ENCODE results near the gene WWOX. TPM values are rescaled to one million over a fixed set of nuclear protein-coding genes. Genes with fewer than 3 reads are reported as not detected.

The WWOX gene
- total RNA-seq, 1 experiment from 2014 or later = 20.3 TPM

DNA sequence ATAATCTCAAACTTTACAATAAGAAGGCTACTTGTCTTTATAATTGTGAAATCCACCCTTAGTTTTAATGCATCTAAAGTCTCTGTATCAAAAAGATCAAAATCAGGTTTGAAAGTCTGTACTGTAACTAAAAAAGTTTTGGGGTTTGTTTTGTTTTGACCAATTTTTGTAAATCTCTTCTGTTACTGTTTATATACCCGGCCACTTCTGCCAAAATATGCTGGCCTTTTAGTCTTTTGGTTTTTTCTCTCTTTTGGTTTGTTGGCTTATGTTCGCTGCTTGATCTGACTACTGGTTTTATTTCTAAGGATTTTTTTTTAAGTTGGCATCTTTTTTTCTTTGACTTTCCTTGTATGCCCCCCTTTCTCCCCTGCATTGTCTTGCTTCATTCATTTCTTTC is 845.9 kb downstream of the WWOX start:
- no peak for DNase-seq (ENCODE audit: low read depth)

GRCh38 chr16:78946556-78946955 is 847.1 kb downstream of the WWOX start:
- no peak for DNase-seq (ENCODE audit: low read depth)

DNA sequence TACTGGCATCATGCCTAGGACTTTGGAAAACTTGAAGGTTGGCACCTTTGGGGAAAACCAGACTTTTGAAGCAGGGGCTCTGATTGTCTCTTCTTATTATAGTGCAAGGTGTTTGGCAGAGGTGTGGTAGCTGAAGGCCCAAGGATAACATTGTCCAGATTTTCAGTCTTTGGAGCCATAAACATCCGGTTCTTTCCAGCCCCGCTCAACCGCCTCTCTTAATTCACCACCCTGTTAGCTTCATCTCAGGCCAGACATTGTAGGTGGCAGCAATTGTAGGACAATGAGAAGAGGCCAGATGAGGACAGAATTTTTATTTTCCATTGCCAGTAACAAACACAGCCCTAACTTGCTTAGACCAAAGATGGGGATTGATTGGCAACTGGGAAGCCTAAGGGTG is 851.3 kb downstream of the WWOX start:
- DNase-seq (ENCODE audit: low read depth) = no peak

DNA sequence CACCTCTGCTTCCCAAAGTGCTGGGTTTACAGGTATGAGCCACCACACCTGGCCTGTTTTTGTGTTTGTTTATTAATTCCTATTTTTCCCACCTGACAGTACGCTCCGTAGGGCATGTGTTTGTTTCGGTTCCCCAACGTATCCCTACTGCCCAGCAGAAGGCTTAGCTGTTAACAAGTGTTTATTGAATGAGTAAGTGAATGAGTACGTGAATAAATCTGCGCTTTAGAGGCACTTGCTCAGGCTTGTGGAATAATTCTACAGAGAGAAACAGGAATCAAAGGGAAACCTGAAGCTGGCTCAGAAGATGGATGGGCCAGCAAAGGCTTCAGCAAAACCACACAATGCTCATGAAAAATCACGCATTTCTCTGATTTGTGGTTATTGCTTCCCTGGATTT is 853.2 kb downstream of the WWOX start:
- no peak for DNase-seq (ENCODE audit: low read depth)

GRCh38 chr16:78953526-78953925 is 854.1 kb downstream of the WWOX start:
- no peak for DNase-seq (ENCODE audit: low read depth)

GRCh38 chr16:78955206-78955605 is 855.8 kb downstream of the WWOX start:
- DNase-seq (ENCODE audit: low read depth) = no peak

- no peak for DNase-seq (ENCODE audit: low read depth)
Measured at GRCh38 chr16:78956859-78957258, 857.4 kb downstream of the WWOX start.

- no peak for DNase-seq (ENCODE audit: low read depth)
Measured at GRCh38 chr16:78957317-78958100, 858.1 kb downstream of the WWOX start.

- DNase-seq (ENCODE audit: low read depth) = no peak
Measured at GRCh38 chr16:78961464-78961863, 862.0 kb downstream of the WWOX start.

- DNase-seq (ENCODE audit: low read depth) = no peak
Measured at GRCh38 chr16:78962457-78962929, 863.0 kb downstream of the WWOX start.

DNA sequence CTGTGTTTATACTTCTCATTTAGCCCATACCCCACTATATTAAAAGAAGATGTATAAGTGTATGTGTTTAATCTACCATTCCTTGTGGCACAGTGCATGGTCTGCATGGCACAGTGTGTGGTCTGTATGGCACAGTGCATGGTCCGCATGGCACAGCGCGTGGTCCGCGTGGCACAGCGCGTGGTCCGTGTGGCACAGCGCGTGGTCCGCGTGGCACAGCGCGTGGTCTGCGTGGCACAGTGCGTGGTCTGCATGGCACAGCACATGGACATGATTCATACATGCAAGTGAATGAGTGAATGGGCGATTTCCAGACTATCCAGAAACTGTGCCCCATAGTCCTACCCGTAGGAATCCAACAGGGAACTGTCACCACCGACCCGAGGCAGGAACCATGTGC is 868.5 kb downstream of the WWOX start:
- DNase-seq (ENCODE audit: low read depth) = no peak

DNA sequence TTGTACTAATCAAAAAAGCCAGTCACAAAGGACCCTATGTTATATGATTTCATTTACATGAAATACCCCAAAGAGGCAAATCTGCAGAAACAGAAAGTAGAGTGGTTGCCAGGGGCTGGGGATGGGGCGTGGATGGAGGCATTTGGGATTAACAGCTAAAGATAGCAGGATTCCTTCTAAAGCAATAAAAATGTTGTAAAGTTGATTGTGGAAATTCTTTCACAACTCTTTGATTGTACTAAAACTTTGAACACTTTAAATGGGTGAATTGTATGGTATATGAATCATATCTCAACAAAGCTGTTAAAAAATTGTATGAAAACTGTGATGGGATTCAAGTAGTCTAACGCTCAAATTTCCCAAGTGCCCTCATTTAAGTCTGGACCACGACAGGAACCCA is 870.3 kb downstream of the WWOX start:
- no peak for DNase-seq (ENCODE audit: low read depth)

DNA sequence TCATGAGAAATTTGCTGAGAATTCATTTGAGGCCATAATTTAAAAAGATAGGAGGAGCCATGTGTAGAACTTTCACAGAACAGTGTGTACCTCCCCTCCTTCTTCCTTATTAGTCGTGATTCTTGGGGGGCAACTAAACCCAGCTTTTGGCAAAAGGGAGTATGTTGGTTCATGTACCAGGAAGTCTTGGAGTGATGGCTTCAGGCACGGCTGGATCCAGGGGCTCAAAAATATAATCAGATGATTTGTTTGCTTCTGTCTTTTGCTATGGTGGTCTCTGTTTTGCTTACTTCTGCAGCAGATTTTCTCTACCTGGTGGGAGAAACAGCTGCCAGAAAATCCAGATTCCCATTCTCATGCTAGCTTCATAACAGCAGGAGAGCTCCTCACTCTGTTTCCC is 871.2 kb downstream of the WWOX start:
- no peak for DNase-seq (ENCODE audit: low read depth)

DNA sequence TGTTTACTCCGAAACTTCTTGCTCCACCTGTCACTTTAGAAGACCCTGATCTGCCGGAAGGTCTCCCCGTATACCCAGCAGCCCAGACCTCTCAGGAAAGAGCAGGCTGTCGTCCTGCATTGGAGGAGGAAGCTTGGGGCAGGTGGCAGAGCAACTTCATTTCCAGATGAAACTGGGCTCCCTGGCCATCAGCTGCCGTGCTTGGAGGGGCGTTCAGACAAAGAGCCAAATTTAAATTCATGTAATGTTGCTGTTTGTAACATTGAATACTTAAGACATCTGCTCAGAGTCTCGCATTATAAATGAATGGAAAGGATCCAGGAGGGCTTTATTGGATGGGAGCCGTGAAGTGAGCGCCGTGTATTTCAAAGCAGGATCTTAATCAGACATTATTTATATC is 872.6 kb downstream of the WWOX start:
- no peak for DNase-seq (ENCODE audit: low read depth)

DNA sequence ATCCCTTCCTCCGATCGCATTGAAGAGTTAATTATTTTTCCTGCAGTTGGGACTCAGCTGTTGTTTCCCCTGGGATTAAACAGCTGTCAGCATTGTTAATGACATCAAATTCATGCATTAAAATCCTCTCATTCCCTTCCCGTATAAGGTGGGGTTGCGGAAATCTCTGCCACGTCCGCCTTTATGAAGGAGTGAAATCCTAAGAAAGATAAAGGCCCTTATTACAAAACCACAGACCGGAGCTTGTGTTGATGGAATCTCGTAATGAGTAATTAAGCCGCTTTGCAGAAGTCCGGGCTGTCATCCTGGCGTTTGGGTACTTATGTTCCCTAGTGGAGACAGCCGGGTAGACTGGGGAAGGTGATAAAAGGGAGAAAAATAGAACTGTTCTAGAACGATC is 873.5 kb downstream of the WWOX start:
- no peak for DNase-seq (ENCODE audit: low read depth)

- no peak for DNase-seq (ENCODE audit: low read depth)
Measured at GRCh38 chr16:78976212-78976611, 876.8 kb downstream of the WWOX start.

- DNase-seq (ENCODE audit: low read depth) = no peak
Measured at GRCh38 chr16:78980825-78981224, 881.4 kb downstream of the WWOX start.

DNA sequence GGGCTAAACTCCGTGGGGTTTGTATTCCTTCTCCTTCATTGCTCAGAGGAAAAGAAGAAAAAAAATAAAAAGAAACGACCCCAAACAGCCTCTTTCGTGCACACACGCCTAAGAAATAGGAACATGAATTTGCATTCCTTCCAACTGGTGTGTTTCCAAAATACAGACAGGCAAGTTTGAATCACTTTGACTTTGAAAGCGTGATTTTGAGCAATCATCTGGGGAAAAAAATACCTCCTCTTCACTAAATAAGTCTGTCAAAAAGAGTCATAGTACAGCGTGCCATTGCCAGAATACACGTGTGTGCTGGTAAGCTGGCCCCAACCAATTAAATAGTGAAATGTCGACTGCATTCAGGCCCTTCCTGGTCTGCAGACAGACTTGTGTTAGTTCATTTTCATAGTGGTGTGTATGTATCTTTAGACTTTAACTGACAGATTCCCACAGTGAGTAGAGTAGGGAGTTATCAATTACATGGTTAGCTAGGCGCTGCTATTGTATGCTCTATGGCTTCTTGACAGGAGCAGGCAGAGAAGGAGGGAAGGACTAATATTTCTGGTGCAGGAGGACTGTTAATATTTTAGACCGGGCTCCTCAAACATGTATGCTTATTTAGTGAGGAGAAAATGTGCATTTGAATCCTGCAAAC is 882.8 kb downstream of the WWOX start:
- no peak for DNase-seq (ENCODE audit: low read depth)

DNA sequence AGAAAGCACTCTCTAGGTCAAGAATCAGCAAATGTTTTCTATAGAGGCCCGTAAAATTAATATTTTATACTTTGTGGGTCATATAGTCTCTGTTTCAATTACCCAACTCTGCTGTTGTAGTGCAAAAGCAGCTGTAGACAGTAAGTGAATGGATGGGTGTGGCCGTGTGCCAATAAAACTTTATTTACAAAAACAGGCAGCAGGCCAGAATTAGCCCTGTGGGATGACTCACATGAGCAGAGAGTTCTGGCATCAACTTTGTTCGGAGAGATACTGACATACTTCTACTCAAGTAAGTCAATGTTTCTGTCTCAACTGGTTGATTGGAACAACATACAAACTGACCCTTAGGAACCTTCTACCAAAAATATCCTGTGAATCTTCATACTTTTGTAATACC is 884.9 kb downstream of the WWOX start:
- DNase-seq (ENCODE audit: low read depth) = no peak

DNA sequence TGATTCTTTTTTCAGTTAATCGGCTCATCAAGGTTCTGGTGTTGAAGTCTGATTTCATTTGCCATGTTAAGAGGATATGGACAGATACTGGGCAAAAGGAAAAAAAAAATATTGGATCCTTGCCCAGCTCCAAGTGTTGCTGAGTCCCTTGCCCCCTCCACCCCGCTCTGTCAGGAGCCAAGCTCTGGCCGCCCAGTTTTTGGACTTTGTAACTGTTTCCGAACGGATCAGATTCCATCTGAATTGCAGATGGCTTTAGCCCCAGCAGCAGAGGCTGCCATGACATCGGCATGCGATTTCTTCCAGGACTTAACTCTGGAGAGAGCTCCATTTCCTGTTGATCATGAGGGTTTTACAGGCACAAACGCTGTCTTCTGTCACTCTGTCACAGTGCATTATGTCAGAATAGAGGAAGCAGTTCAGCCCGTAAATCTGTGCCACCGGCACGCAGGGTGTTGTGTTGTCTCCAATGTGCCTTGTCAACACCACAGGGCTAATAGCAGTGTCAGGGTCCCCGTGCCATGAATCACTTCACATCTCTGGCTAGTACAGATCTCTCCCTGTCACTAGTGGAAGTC is 885.5 kb downstream of the WWOX start:
- no peak for DNase-seq (ENCODE audit: low read depth)

- no peak for DNase-seq (ENCODE audit: low read depth)
Measured at GRCh38 chr16:78985716-78986605, 886.5 kb downstream of the WWOX start.

GRCh38 chr16:78987666-78988065 is 888.2 kb downstream of the WWOX start:
- DNase-seq (ENCODE audit: low read depth) = no peak
